Esophagus (tissue), 2 donors: Measurements from ENCODE around the gene PLGRKT. TPM values are rescaled to one million over a fixed set of nuclear protein-coding genes. Genes with fewer than 3 reads are reported as not detected.
"Not testable (repeated sequence)": the region's sequence is repeated elsewhere in the genome, so short reads cannot be mapped to it uniquely, and the experiment has no call there.

Experiments
- H3K27ac ChIP-seq, 2 donors: one replicate each; pipeline ENCODE4 v1.5.1; 2013; ENCODE audit warnings: low read depth in 2 of 2, mild to moderate bottlenecking in 2 of 2, inconsistent platforms in 1 of 2, low read length in 1 of 2, moderate library complexity in 1 of 2
- H3K27me3 ChIP-seq, 2 donors: one replicate each; pipeline ENCODE4 v1.6.1; 2013; ENCODE audit warnings: low read length in 2 of 2, control low read depth in 1 of 2, mild to moderate bottlenecking in 1 of 2; ENCODE audit not compliant: insufficient read depth in 2 of 2, control insufficient read depth in 1 of 2
- H3K36me3 ChIP-seq, 2 donors: one replicate each; pipeline ENCODE4 v1.6.1; 2013; ENCODE audit warnings: low read length in 1 of 2; ENCODE audit not compliant: control insufficient read depth in 2 of 2, insufficient read depth in 2 of 2
- H3K4me1 ChIP-seq, 2 donors: one replicate each; pipeline ENCODE4 v1.6.1; 2013; ENCODE audit warnings: low read length in 1 of 2; ENCODE audit not compliant: control insufficient read depth in 2 of 2, insufficient read depth in 2 of 2
- H3K4me3 ChIP-seq, 2 donors: one replicate each; pipeline ENCODE4 v1.5.1; 2013; ENCODE audit warnings: low read length in 2 of 2, mild to moderate bottlenecking in 2 of 2, low read depth in 1 of 2, moderate library complexity in 1 of 2
- H3K9me3 ChIP-seq, 2 donors: one replicate each; pipeline ENCODE4 v1.6.1; 2013; ENCODE audit warnings: mild to moderate bottlenecking in 2 of 2, low read depth in 1 of 2, low read length in 1 of 2, moderate library complexity in 1 of 2; ENCODE audit not compliant: control insufficient read depth in 2 of 2, insufficient read depth in 1 of 2
- WGBS, 2 donors: extraction: QIAGEN DNeasy Blood & Tissue Kit; methylation state at CpG; one replicate each; pipeline ENCODE4 v1.1.7; 2013; 5-methylcytosine and 5-hydroxymethylcytosine counted together
- polyA plus RNA-seq, 2 donors: library from polyadenylated mRNA; stranded (reverse); fragments of 200-250 nt; gene quantifications; one replicate each; pipeline ENCODE4 v1.2.3, GENCODE V29; 2013
- donor health status: healthy with polysubstance abuse.
- donor health status: Bipolar disorder and iron deficiency.

The PLGRKT gene
- polyA plus RNA-seq, 2 donors = 6.7 to 19.7 TPM

- no peaks in the 10 kb centered on the region for H3K27me3 ChIP-seq
- H3K27ac ChIP-seq = no peak overlapping the region
- 58 to 68% methylated on average over 3 of the region's 3 CpGs for WGBS, 2 donors
- H3K4me3 ChIP-seq = no peak overlapping the region
- no peaks in the 10 kb centered on the region for H3K9me3 ChIP-seq
- H3K36me3 ChIP-seq = no peaks in the 10 kb centered on the region
- no peaks in the 10 kb centered on the region for H3K4me1 ChIP-seq
Observed at GRCh38 chr9:5364294-5365024, 73.3 kb downstream of the PLGRKT start.

GRCh38 chr9:5361326-5362010, 76.3 kb downstream of the PLGRKT start:
- no peak overlapping the region for H3K27ac ChIP-seq
- 89% methylated on average over 3 of the region's 3 CpGs for WGBS, 2 donors
- no peaks in the 10 kb centered on the region for H3K27me3 ChIP-seq
- no peaks in the 10 kb centered on the region for H3K9me3 ChIP-seq
- no peaks in the 10 kb centered on the region for H3K36me3 ChIP-seq
- no peaks in the 10 kb centered on the region for H3K4me1 ChIP-seq
- no peak overlapping the region for H3K4me3 ChIP-seq

DNA sequence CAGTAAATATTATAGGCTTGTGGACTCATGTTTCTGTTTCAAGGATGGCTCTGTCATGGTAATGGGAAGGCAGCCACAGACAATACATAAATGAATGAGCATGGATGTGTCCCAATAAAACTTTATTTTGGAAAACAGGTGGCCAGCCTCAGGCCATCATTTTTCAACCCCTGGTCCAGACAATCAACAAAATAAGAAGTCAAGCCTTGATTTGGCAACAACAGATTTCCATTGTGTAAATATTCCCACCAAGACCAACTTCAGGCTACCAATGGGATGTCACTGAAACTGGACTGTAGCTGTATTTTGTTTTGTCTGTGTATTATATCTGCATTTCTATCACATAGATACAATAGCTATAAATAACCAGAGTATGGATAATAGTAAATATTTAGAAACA, 77.4 kb downstream of the PLGRKT start:
- H3K27ac ChIP-seq = no peak overlapping the region

GRCh38 chr9:5357431-5358105, 80.2 kb downstream of the PLGRKT start:
- no peaks in the 10 kb centered on the region for H3K9me3 ChIP-seq
- no peaks in the 10 kb centered on the region for H3K36me3 ChIP-seq
- no peak overlapping the region for H3K4me3 ChIP-seq
- 90 to 94% methylated on average over 1 of the region's 1 CpG for WGBS, 2 donors
- H3K27me3 ChIP-seq = no peaks in the 10 kb centered on the region
- H3K4me1 ChIP-seq = no peaks in the 10 kb centered on the region
- H3K27ac ChIP-seq = no peak overlapping the region

More for the DNA sequence above, 77.4 kb downstream of the PLGRKT start:
- Histone ChIP-seq H3K9me3 (no peaks in the 10 kb centered on the region), H3K4me3 (no peak overlapping the region), H3K36me3 (no peaks in the 10 kb centered on the region), H3K4me1 (no peaks in the 10 kb centered on the region), H3K27me3 (no peaks in the 10 kb centered on the region)

DNA sequence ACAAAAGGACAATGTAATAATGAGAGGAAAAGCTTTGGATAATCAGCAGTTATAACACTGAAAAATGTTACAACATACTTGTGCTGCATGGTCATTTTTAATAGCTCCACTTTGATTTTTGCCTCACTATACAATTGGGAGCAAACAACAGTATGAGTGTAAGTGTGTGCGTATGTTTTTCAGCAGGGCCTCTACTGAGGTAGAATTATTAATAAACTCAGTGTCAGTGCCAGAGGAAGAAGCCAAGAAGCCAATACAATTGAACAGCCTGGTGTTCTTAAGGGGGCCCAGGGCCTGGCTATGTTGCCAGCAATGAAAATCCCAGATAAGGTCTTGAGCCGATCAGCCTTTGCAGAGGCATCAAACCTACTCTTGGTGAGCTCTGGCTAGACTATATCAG, 81.9 kb downstream of the PLGRKT start:
- Histone ChIP-seq H3K4me3 (no peak overlapping the region), H3K9me3 (no peaks in the 10 kb centered on the region), H3K27me3 (no peaks in the 10 kb centered on the region), H3K4me1 (no peaks in the 10 kb centered on the region), H3K36me3 (no peaks in the 10 kb centered on the region), H3K27ac (no peak overlapping the region)
- 93 to 95% methylated on average over 2 of the region's 2 CpGs for WGBS, 2 donors

- Histone ChIP-seq H3K4me1 (no peaks in the 10 kb centered on the region), H3K27me3 (no peaks in the 10 kb centered on the region), H3K4me3 (no peak overlapping the region), H3K9me3 (peaks cover 2 to 4% of the 10 kb centered on the region in 2 donors), H3K27ac (no peak overlapping the region), H3K36me3 (no peaks in the 10 kb centered on the region)
- 99 to 100% methylated on average over 1 of the region's 1 CpG for WGBS, 2 donors
Observed at GRCh38 chr9:5355226-5355625, 82.5 kb downstream of the PLGRKT start.

DNA sequence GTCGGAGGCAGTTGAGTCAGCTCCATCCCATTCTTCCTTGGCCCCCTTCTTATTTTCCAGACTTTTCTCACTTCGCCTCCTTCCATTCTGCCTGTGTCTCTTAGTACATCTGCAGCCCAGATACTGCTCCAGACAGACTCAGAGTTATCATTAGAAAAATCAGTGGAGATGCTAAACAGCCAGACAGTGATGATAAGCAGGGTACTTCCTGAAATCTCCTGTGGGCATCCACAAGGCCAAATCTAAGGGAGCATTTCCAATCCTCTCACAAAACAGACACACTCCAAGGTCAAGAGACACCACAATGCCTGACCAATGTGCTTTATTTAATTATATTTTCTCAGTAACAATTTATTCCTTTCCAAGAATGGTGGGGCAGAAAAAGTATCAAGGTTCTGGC, 83.5 kb downstream of the PLGRKT start:
- WGBS, 2 donors = 87 to 96% methylated on average over 2 of the region's 2 CpGs
- no peaks in the 10 kb centered on the region for H3K36me3 ChIP-seq
- H3K9me3 ChIP-seq = peaks cover 2 to 4% of the 10 kb centered on the region in 2 donors
- H3K27ac ChIP-seq = no peak overlapping the region
- H3K27me3 ChIP-seq = no peaks in the 10 kb centered on the region
- H3K4me1 ChIP-seq = no peaks in the 10 kb centered on the region
- H3K4me3 ChIP-seq = no peak overlapping the region

DNA sequence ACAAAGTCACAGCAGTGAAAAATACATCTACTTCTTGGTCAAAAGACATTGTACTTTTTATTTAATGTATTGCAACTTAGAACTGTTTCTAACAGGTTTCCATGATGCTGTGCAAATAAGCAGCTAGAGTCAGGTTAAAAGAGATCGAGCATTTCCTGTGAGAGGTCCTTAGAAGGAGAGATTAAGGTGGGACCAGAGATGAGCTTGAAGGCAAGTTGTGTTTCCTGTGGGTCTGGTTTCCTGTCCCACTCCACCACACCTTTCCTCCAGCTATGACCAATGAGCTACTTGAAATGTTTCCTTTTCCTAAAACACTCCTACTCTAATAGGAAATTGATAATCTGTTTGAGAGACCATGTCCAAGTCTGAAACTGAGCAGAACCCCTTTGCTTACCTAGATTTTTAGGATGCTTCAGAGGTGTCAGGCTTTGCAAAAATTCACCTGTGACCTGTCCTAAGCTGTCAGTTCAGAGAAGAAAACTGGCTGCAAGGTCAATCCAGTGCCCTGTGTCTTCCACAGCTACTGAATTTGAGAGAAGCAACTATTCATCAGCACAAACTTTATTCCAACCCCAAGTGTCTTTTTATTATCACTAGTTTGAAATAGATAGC, 85.0 kb downstream of the PLGRKT start:
- Histone ChIP-seq H3K27me3 (no peaks in the 10 kb centered on the region), H3K9me3 (peaks cover 2 to 4% of the 10 kb centered on the region in 2 donors), H3K4me3 (no peak overlapping the region), H3K27ac (no peak overlapping the region), H3K36me3 (no peaks in the 10 kb centered on the region), H3K4me1 (no peaks in the 10 kb centered on the region)
- WGBS, 2 donors = 71 to 88% methylated on average over 1 of the region's 1 CpG

DNA sequence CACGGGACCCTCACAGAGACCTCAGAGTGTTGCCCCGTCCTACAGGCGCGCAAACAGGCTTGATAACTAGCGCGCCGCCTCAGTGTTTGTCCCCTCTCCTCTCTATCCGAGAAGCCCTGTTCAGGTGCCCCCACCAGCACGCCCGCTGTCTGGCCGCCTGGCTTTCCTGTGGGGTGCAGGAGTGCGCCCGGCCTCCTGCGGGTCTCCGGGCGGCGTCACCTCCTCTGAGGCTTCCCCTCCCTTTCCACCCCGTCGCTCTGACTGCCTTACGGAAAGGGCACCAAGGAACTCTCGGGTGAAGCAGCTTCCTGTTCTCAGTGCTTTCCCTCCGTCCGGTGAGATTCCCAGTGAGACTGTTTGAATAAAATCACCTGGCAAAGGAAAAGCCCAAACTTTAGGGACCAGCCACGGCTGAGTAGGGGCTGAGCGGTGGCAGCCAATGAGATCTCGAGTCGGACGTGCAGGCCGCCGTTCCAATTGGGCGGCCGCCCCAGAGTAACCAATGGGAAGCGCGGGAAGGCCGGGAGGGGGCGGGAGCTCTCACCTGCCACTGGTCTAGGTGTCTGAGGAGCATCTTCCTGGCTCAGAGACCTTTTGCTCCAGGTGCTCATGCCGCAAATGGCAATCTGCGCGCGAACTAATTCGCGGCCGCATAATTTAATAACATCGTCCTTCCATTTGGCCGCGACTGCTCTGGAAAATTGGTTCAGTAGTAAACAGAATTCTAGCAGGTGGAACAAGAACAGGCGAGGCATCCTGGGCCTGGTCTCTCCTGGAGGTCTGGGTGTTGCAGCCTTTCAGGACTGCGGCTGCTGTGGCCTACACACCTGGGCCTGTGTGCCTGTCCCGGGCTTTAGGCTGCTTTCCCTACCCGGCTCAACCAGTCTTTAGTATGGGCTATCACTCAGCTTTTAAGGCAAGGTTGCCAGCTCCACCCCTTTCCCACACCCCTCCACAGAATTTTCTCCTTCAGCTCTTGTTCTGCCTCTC, 98.4 kb downstream of the PLGRKT start, which contains the start of gene RLN1:
TSS of gene RLN1 (minus strand) at position 885 of the 990 bp plus-strand sequence. CDS start at position 755, 130 bp downstream.
- H3K4me3 ChIP-seq, H3K27ac ChIP-seq, H3K36me3 ChIP-seq, H3K9me3 ChIP-seq, H3K4me1 ChIP-seq, H3K27me3 ChIP-seq: not testable (repeated sequence)
- WGBS, 2 donors = 14 to 18% methylated on average over 14 of the region's 50 CpGs
